GM13977 (cell line): Measurements from ENCODE around the gene MED23.

Experiments
- DNase-seq: peaks from one replicate; pipeline ENCODE4 v3.0.0; 2012; ENCODE audit warnings: low spot score
- CTCF ChIP-seq: IDR thresholded peaks from 2 replicates; pipeline ENCODE4 v1.5.1; 2012; ENCODE audit warnings: mild to moderate bottlenecking, control low read depth; ENCODE audit not compliant: insufficient read depth; ENCODE audit errors: extremely low read depth, missing control alignments
- in situ Hi-C: fragments of 300-500 bp; cut with MboI; formaldehyde crosslinking; loops from one replicate; pipeline ENCODE4 v1.12.0; 2022; ENCODE audit warnings: low sequenced_read_pairs, low pct_unique_long_range_greater_than_20kb, mixed read lengths, inconsistent platforms; ENCODE audit not compliant: unreplicated experiment

The MED23 gene

GRCh38 chr6:131555992-131556391, 72.0 kb downstream of the MED23 start:
- no peak for TF ChIP-seq CTCF
- in situ Hi-C loops = no loop called here

GRCh38 chr6:131552572-131552971, 75.5 kb downstream of the MED23 start:
- in situ Hi-C loops = no loop called here
- no peak for TF ChIP-seq CTCF
- DNase-seq = no peak

More at GRCh38 chr6:131555992-131556391, 72.0 kb downstream of the MED23 start:
- no peak for DNase-seq

- TF ChIP-seq CTCF = no peak
- DNase-seq = no peak
- in situ Hi-C loops = no loop called here
Measured at GRCh38 chr6:131551902-131552301, 76.1 kb downstream of the MED23 start.

GRCh38 chr6:131549811-131550210, 78.2 kb downstream of the MED23 start:
- in situ Hi-C loops = loop anchor here (25.0 kb wide), 2 partner anchors 363 to 663 kb away; no protein-coding TSS in a partner anchor
- DNase-seq = no peak
- TF ChIP-seq CTCF = no peak

- in situ Hi-C loops = loop anchor here (25.0 kb wide), 2 partner anchors 361 to 661 kb away; no protein-coding TSS in a partner anchor
- TF ChIP-seq CTCF = no peak
- DNase-seq = no peak
Measured at GRCh38 chr6:131548441-131548840, 79.6 kb downstream of the MED23 start.

- TF ChIP-seq CTCF = no peak
- in situ Hi-C loops = loop anchor here (25.0 kb wide), 2 partner anchors 360 to 660 kb away; no protein-coding TSS in a partner anchor
- DNase-seq = no peak
Measured at GRCh38 chr6:131547488-131547887, 80.6 kb downstream of the MED23 start.
